ENCODE measurements around the gene RMRP. TPM values are rescaled to one million over a fixed set of nuclear protein-coding genes. Genes with fewer than 3 reads are reported as not detected.

The RMRP gene
- total and polyA plus RNA-seq, 9 of the 15 experiments (the other 6 are each of a cell fraction or from before 2014, with no cell fraction given) = 75.7 to 89,974 (median 13,378) TPM; not detected in 3

GRCh38 chr9:35657546-35658136 lies at the start of gene RMRP (continued):
- TF ChIP-seq USF2 (CRISPR knock-in tag; IDR thresholded peaks at IDR 0.05) (peak; percentile 29; the same call in 1 of the 2 replicates), HCFC1 (IDR thresholded peaks at IDR 0.05; ENCODE audit: low read depth, low read length) (peak; percentile 22; the same call in 1 of the 2 replicates), TFAM (CRISPR knock-in tag; conservative IDR thresholded peaks at IDR 0.05) (no peak), ZKSCAN8 (CRISPR knock-in tag; IDR thresholded peaks at IDR 0.05) (no peak; the same call in 1 of the 2 replicates), RFX1 (IDR thresholded peaks at IDR 0.05) (peak; percentile 92), ETV6 (IDR thresholded peaks at IDR 0.05; ENCODE audit: borderline replicate concordance in 1 of 2, low read depth in 2 of 2, low read length in 1 of 2) (peak in 1 of 2 experiments; percentile 20; a peak in 1 of 4 replicates), ETV6 (CRISPR knock-in tag; IDR thresholded peaks at IDR 0.05; ENCODE audit: borderline replicate concordance) (no peak), ZEB2 (IDR thresholded peaks at IDR 0.05) (peak; percentile 53; the same call in 1 of the 2 replicates), MAFG (tag; conservative IDR thresholded peaks at IDR 0.05) (no peak), ZNF354B (CRISPR knock-in tag; IDR thresholded peaks at IDR 0.05) (no peak), ZNF12 (CRISPR knock-in tag; IDR thresholded peaks at IDR 0.05) (0 out of 2 replicates have a peak, but pooled peaks have one; percentile 26), SUPT5H (IDR thresholded peaks at IDR 0.05) (peak; percentile 61), BCLAF1 (IDR thresholded peaks at IDR 0.05; ENCODE audit: borderline replicate concordance in 1 of 2, control insufficient read depth in 1 of 2, low read depth in 2 of 2, low read length in 1 of 2) (peak in 1 of 2 experiments; percentile 81; a peak in 1 of 4 replicates), ZNF592 (IDR thresholded peaks at IDR 0.05) (peak; percentile 69; the same call in 1 of the 2 replicates), LEF1 (IDR thresholded peaks at IDR 0.05) (no peak), SIN3B (IDR thresholded peaks at IDR 0.05; ENCODE audit: low read depth) (no peak), ZNF24 (IDR thresholded peaks at IDR 0.05) (no peak), MECOM (CRISPR knock-in tag; IDR thresholded peaks at IDR 0.05) (no peak), MITF (IDR thresholded peaks at IDR 0.05) (0 out of 2 replicates have a peak, but pooled peaks have one; percentile 25)
